Osteoblast (primary cell): ENCODE measurements around the gene TYMP. TPM values are rescaled to one million over a fixed set of nuclear protein-coding genes. Genes with fewer than 3 reads are reported as not detected.
A peak's percentile ranks its signal among the peaks of the same experiment; 100 is the strongest.

Source experiments
- DNase-seq: peaks from one replicate; pipeline ENCODE4 v3.0.0; 2011; ENCODE audit warnings: low spot score, mixed read lengths; ENCODE audit not compliant: insufficient read length; ENCODE audit errors: missing footprints
- H2AFZ ChIP-seq: 2 replicates; pipeline ENCODE4 v1.6.0; 2011; ENCODE audit warnings: mild to moderate bottlenecking, low read length
- H3K27ac ChIP-seq: 2 replicates; pipeline ENCODE4 v1.5.1; 2011; ENCODE audit warnings: mild to moderate bottlenecking, low read depth, low read length, moderate library complexity
- H3K27me3 ChIP-seq: 2 replicates; pipeline ENCODE4 v1.6.0; 2012; ENCODE audit warnings: mild to moderate bottlenecking, control low read depth, inconsistent platforms, low read length, moderate library complexity; ENCODE audit not compliant: insufficient read depth
- H3K36me3 ChIP-seq: 2 replicates; pipeline ENCODE4 v1.5.1; 2011; ENCODE audit warnings: mild to moderate bottlenecking, low read length, control low read depth, moderate library complexity; ENCODE audit not compliant: insufficient read depth
- H3K4me1 ChIP-seq: 2 replicates; pipeline ENCODE4 v1.5.1; 2011; ENCODE audit warnings: mild to moderate bottlenecking, low read length, control low read depth, moderate library complexity; ENCODE audit not compliant: insufficient read depth
- H3K4me2 ChIP-seq: 2 replicates; pipeline ENCODE4 v1.6.0; 2011; ENCODE audit warnings: mild to moderate bottlenecking, low read length; ENCODE audit not compliant: insufficient read depth
- H3K4me3 ChIP-seq: fragments of 200-600 bp; sonication (generic); 3 replicates; pipeline ENCODE4 v1.5.1; 2012; ENCODE audit warnings: mild to moderate bottlenecking, low read length, inconsistent platforms; ENCODE audit not compliant: insufficient read depth
- H3K79me2 ChIP-seq: 2 replicates; pipeline ENCODE4 v1.6.0; 2012; ENCODE audit warnings: mild to moderate bottlenecking, low read length, control low read depth, inconsistent platforms; ENCODE audit not compliant: insufficient read depth
- H3K9me3 ChIP-seq: 2 replicates; pipeline ENCODE4 v1.5.1; 2011; ENCODE audit warnings: low read depth, low read length, control low read depth
- H4K20me1 ChIP-seq: 2 replicates; pipeline ENCODE4 v1.6.0; 2012; ENCODE audit warnings: mild to moderate bottlenecking, low read length, control low read depth; ENCODE audit not compliant: insufficient read depth
- CTCF ChIP-seq: IDR thresholded peaks from 2 replicates; pipeline ENCODE4 v1.5.1; 2011; ENCODE audit warnings: mild to moderate bottlenecking, low read depth, low read length, moderate library complexity; ENCODE audit errors: extremely low read depth
- total RNA-seq: library from RNA; depleted of rRNA; stranded (reverse); fragments of >200 nt; gene quantifications from 2 replicates; pipeline ENCODE4 v1.2.3, GENCODE V29; 2012

The TYMP gene
- total RNA-seq, 1 donor, result 30.0 TPM

- peak; percentile 17 for DNase-seq
- Histone ChIP-seq H3K36me3 (no peaks in the 10 kb centered on the region), H3K27ac (no peak overlapping the region), H4K20me1 (no peaks in the 10 kb centered on the region), H3K9me3 (no peaks in the 10 kb centered on the region), H2AFZ (no peak overlapping the region), H3K4me2 (no peak overlapping the region), H3K4me1 (no peaks in the 10 kb centered on the region), H3K4me3 (no peak overlapping the region), H3K79me2 (no peaks in the 10 kb centered on the region), H3K27me3 (peaks cover 4% of the 10 kb centered on the region)
- no peak for TF ChIP-seq CTCF
Measured at GRCh38 chr22:50556703-50557102, 26.9 kb upstream of the TYMP start.

- no peaks in the 10 kb centered on the region for H3K79me2 ChIP-seq
- no peaks in the 10 kb centered on the region for H4K20me1 ChIP-seq
- H3K27ac ChIP-seq, result no peak overlapping the region
- no peak overlapping the region for H2AFZ ChIP-seq
- DNase-seq, result no peak
- no peaks in the 10 kb centered on the region for H3K4me1 ChIP-seq
- H3K4me3 ChIP-seq, result no peak overlapping the region
- TF ChIP-seq CTCF, result no peak
- H3K36me3 ChIP-seq, result no peaks in the 10 kb centered on the region
- peaks cover 21% of the 10 kb centered on the region for H3K27me3 ChIP-seq
- no peaks in the 10 kb centered on the region for H3K9me3 ChIP-seq
- H3K4me2 ChIP-seq, result no peak overlapping the region
Measured at GRCh38 chr22:50553310-50553709, 23.5 kb upstream of the TYMP start.

GRCh38 chr22:50551160-50551752, 21.4 kb upstream of the TYMP start:
- Histone ChIP-seq H3K4me1 (no peaks in the 10 kb centered on the region), H3K4me2 (no peak overlapping the region), H2AFZ (no peak overlapping the region), H3K79me2 (no peaks in the 10 kb centered on the region), H3K27me3 (peaks cover 39% of the 10 kb centered on the region), H3K36me3 (no peaks in the 10 kb centered on the region), H3K9me3 (no peaks in the 10 kb centered on the region), H4K20me1 (no peaks in the 10 kb centered on the region), H3K27ac (no peak overlapping the region), H3K4me3 (no peak overlapping the region)
- no peak for TF ChIP-seq CTCF
- DNase-seq, result peak; percentile 62

- Histone ChIP-seq H4K20me1 (no peaks in the 10 kb centered on the region), H3K27ac (no peak overlapping the region), H3K9me3 (no peaks in the 10 kb centered on the region), H3K4me1 (no peaks in the 10 kb centered on the region), H3K4me3 (no peak overlapping the region), H3K4me2 (no peak overlapping the region), H3K79me2 (no peaks in the 10 kb centered on the region), H3K27me3 (peaks cover 46% of the 10 kb centered on the region), H2AFZ (no peak overlapping the region), H3K36me3 (no peaks in the 10 kb centered on the region)
- TF ChIP-seq CTCF, result no peak
- DNase-seq, result peak; percentile 66
Measured at GRCh38 chr22:50550395-50550794, 20.6 kb upstream of the TYMP start.
